GM21717 (cell line): Measurements from ENCODE around the gene ZNF827.

ENCODE experiments used
- ATAC-seq: cut with Tn5 transposase; IDR thresholded peaks from one replicate; pipeline ENCODE4 v1.9.1; 2021; ENCODE audit warnings: mild to moderate bottlenecking, moderate library complexity; ENCODE audit not compliant: unreplicated experiment

Gene ZNF827

DNA sequence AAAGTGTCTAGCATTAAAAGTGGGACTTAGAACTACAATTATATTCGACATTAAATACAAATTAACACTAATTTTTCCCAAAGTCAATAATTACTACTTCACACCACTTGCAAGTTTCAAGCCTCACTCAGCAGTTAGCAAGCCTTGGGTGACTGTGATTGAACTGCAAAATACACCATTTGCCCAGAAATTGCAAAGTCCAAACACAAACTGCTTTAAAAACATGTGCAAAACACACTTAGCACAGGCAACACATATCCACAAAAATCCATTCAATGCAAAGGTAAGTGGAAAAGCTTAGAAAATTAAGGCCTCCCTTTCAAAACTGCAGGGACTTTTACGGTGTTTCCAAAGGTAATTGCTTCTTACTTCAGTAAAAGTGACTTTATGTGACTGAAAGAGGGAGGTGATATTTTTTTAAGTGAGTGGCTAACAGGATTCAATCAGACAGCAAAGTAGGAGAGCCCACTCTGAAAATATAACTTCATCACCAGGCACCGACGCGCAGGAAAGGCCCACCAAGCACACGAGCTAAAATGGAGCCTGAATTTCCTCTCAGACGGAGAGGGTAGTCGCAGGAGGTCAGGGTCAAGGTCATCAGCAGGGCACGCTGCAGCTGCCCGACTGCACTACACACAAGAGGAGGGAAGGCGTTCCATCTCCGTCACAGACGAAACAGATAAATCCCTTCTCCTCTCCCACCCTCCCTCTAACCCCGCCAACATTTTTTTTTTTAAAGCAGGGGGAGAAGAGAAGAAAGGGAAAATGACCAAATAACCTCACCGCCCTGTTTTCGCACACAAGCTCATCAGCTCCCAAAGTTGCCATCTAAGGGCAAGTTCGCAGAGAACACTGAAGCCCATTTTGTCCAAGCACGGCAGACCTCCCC, 3.1 kb downstream of the ZNF827 start:
- peak; percentile 25 for ATAC-seq

DNA sequence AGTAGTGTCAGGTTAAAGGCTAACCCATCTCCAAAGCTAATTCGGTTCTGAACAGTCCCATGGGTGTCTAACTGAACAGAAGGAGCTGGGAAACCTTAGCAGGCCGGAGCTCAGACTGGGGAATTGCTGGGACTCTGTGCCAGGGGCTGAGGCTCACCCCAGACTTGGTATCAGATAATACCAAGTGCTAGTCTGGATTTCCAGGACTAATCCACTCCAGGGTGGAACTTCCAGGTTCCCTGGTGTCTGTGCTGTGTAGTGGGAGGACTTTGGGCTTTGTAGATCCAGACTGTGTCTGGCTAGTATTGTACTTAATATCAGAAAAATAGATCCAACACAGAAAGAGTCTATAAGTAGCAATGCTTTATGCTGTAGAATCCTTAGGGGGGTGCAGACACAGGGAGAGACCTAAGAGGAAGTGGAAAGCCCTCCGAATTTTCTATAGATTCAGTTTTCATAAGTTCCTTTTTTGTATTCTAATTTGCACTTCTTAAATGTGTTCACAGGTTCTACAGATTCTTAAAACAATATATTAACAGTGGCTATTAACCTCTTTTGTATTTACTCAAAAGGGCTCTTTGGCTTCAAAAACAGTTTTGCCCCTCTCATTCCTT, 4.1 kb downstream of the ZNF827 start:
- no peak for ATAC-seq

DNA sequence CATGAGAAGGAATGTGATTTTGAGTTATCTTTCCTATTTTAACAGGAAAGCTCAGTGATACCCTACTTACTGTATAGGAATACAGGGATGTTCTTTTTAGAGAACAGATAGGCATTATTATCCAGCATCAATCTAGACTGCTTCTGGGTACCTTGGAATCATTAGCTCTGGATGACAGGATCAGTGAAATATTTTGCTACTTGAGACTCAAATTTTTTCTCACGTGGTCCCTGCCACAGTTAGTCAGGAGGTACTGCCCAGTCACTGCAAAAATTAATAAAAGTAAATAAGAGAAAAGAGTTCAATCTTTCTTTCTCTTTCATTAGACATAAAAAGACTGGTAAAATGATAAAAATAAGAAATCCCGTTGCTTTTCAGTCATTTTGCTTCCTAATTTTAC, 5.5 kb downstream of the ZNF827 start:
- ATAC-seq = no peak

DNA sequence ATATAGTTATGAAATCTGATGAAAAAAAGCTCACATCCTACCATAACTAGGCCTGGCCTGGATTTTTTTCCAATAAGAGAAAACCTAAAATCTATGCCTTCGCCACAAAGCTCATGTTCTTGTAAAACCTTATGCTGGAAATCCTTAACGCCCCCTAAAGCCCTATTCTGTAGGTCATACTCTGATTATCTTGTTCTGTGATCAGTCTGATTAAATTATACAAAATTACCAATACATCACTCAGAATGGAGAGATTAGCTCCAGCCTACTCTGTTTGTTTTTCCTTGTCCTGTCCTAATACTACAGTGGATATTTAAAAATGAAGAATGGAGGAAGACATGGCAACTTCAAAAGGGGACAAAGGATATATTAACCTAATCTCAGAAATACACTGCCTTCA, 7.2 kb downstream of the ZNF827 start:
- ATAC-seq = no peak

DNA sequence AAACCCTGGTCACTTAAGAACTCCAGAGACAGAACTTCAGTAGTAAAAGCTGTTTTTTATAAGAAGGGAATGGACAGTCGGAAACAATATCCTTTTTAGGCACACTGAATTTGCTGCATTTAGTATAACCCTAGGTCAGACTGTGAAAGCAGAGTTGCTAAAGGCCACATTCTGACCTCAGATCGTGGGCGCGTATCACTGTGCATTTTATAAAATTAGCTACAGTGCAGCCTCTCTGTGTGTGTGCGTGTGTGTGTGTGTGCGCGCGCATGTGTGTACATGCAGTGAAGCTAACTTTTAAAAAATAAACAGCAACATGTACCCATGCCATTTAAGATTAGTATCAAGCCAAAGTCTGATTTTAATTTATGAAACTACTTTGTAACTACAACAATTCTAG, 8.0 kb downstream of the ZNF827 start:
- no peak for ATAC-seq

DNA sequence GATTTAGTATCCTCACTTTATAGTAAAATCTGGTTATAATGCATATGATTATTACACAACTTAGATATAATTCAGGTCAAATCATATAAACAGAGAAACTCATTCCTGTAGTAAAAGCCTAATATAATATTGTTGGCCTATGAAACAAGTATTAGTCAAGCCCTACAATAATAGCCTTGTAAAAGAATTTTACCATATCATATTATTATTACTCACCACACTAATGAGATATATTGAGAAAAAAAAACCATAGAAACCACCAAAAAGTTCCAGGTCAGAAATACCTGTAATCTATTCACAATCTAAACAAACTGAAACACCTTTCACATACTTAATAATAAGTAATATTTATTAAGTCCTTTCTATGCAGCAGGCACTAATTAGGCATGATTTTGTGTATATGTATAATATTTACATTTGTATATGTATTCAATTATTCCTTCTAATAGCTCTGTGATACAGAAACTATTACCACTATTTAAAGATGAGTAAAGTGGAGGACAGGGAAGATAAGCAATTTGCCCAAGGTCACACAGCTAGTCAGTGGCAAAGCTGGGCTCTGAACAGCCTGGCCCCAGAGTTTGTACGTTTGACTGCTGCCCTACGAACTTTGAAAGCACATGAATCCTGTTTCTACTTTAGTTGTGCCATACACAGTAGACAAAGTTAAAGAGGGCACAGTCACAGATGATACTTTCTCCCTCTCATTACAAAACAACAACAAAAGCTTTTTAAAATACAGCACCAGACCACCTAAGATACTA, 9.0 kb downstream of the ZNF827 start:
- no peak for ATAC-seq

DNA sequence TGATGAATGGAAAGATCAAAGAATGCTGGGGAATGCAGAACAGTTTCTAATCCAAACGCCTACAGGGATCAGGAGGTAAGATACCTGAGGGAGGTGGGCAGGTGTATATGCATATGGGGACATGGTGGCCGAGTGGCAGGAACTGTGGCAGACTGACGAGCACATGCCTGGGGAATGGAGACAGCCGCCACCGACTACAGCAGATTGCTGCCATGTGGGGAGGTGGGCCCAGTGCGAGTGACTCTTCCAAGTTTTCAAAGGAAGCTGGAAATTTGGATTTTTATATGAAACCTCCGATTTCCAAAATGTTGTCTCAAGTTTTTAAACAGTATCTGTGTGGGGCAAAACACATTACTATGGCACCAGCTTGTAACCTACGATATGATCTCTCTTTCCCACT, 9.9 kb downstream of the ZNF827 start:
- no peak for ATAC-seq

DNA sequence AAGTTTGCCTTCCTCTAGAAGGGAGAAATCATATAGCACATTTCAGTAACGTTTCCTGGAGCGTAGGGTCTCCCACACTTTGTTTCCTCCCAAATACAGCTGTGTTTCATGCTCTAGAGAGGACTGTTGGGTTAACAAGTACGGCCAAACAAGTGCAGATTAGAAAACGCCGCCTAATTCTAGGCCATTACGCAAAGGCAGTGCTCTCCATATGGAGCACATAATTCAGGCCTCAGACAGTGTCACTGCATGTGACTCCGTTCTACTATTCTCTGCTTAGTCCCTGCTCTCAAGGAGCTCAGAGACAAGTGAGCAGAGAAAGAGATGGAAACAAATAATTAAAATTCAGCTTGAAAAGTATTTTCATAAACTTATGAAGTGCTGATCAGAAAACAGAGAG, 11.6 kb downstream of the ZNF827 start:
- no peak for ATAC-seq

DNA sequence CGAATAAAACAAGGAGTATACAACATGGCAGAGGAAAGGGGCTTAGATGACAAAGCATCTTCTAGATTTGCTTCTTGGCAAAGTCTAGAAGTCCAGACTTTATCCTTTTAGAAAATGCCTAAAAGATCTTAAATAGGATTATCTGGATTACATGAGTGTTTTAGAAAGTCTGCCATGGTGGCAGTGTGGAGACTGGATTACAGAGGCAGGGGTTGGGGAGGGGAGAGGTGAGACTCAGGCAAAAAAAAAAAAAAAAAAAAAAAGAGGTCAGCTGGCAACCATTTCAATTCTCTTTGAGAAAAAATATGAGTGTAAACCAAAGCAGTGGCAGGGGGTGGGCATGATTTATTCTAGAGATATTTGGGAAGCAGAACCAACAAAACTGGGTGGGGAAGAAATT, 17.4 kb downstream of the ZNF827 start:
- no peak for ATAC-seq

DNA sequence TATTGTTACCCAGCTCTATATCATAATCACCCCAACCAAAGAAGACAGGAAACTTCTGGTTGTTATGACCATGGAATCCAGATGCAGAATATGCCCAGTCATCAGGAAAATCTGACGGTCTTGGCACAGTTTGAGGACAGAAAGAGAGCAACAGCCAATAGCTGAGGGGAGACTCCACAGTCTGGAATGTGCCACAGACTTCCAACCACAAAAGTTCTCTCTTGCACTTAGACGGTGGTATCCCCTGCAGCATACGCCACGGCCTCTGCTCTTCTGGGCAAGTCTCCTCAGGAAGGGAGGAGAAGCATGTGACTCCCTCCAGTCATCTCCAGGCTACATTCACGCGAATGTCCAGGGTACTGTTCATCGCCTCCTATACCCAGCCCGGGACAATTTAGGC, 18.4 kb downstream of the ZNF827 start:
- no peak for ATAC-seq

DNA sequence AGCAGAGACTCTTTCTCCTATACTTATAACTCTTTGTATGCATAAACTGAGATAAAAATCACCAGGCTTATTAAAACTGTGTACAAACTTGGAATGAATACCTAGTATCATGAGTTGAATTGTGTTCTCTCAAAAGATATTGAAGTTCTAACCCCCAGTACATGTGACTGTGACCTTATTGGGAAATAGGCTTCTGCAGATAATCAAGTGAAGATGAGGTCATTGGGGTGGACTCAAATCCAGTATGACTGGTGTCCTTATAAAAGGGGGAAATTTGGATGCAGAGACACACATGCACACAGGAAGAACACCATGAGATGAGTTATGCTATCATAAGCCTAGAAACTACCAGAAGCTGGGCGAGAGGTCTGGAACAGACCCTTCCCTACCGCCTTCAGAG, 26.2 kb downstream of the ZNF827 start:
- ATAC-seq = no peak

DNA sequence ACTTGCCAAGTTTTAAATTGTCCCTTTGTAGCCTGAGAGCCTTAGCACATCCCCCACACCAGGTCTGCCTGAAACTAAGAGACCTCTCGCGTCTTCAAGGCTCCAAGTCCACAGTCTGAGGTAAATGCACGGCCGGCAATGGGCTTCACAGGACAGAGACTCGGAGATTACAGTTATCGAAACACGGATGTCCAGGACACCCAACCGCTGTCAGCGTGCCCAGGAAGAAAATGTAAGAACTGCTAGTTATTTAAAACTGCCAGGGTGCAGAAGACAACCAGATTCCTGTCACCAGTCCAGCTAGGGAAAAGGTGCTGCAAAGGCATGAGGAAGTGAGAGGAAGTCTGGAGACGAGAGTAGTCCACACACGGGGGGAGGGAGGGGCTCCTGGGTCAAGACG, 28.9 kb downstream of the ZNF827 start:
- no peak for ATAC-seq

DNA sequence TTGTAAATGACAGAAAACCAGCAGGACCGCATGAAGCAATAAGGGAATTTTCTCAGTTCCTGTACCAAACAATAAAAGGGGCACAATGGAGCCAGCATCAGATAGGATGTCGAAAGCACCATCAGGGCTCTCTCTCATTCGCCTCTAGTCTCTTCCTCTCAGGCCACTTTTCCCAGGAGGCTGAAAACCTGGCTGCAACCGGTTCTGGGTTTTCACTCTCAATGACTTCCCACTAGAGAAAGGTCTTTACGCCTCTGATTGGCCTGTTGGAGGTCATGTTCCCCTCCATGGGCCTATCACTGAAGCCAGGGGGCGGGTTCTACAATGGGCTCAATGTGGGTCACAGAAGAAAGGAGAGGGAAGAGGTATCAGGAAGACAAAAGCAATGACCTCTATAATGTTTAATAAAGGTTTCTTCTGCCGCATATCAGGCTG, 29.3 kb downstream of the ZNF827 start:
- ATAC-seq = no peak

DNA sequence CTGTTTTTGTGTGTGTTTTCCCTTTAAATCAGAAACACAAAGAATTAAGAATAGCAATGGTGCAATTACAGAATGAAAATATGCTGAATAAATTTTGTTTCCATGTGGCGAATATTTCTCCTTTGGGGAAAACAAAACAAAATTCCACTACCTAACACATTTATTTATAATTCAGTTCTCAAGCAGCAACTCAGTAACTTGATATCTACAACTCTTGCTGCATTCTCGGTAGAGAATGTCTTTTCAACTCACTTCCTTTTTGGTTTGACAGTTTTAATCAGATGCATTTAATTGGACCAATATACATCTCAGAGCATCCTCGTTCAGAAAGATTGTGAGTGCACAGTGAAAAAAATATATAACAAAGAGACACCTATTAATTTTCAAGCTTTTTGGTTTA, 30.8 kb downstream of the ZNF827 start:
- ATAC-seq = no peak

DNA sequence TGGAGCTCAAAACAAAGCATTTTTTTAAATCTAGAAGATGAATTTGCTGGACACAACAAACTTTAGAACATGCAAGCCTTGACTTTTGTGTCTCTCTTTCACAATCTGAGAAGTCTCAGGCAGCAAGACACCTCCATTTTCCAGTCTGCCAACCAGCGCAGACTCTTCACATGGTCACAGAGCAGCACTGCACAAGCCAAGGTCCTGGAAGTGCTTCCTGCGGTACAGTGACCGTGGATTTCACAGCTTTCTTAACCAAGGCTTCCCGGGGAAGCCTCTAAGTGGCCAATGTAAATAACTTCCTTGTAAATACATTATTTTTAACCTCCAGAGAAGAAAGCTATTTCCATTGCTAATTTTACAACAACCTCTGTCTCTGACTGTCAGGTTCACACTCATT, 31.2 kb downstream of the ZNF827 start:
- no peak for ATAC-seq

DNA sequence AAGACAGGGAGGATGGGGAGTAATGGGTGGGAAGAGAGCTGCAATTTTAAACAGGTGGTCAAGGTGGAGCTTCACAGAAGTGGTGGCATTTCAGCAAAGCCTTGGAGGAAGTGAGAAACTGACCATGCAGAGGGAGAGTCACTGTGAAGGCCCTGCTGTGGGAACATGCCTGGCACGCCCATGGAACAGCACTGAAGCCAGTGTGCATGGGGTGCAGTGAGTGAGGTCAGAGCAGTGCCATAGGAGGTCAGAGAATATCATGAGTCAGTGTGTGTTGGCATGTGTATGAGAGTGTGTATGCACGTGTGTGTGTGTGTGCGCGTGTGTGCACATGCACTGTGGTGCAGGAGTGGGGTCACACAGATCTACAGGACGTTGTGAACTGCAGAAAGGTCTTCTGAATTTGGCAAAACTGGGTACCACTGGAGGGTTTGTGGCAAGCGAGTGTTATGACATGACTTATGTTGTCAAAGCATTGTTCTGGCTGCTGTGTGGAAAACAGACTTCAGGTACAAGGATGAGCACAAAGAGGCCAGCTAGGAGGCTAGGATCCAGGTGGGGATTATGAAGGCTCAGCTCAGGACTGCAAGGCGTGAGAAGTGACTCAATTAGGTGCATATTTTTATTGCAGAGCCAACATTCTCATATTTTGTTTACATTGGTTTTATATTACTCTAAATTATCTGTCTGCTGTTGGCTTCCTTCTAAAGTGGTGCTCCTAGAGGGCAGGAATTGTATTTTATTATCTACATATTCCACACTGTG, 34.0 kb downstream of the ZNF827 start:
- ATAC-seq = no peak

DNA sequence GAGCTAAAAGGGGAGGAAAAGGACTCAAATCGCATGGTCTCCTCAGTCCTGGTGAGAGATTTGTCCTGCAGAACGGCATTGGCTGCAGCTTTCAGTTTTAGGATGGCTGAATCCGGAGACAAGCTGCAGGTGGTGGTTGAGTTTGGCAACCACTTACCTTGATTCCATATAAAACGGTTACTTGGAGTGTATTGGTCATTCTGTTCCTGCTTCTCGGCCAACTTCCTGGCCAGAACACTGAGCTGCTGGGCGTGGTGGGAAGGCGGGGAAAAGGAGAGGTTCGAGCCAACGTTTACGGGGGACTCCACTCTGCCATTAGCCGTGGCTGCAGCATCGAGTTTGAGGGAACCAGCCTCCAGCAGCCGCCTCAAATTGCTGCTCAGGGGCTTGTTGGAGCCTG, 36.1 kb downstream of the ZNF827 start:
- no peak for ATAC-seq

DNA sequence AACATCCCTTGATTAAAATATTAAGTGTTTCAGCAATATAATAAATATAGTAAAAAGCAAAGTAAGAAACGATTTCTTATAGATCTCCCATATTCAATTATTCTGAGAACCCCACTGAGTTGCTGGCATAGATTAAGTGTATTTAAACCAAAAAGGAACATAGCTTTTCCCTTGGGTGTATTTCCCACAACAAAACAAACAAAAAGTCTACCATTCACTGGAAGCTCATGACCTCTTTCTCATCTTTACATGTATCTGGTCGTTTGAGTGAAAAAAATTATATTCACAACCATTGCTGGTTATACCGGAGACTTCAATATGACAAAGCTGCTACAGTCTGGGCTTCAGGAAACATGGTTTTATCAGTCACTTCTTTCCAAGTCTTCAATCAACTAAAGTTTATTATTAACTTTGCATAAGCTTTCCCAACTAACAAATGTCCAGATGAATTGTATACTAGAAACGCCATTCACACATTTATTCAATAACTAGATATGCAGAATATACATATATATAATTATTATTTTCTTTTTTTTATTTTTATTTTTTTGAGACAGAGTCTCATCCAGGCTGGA, 38.6 kb downstream of the ZNF827 start:
- no peak for ATAC-seq

DNA sequence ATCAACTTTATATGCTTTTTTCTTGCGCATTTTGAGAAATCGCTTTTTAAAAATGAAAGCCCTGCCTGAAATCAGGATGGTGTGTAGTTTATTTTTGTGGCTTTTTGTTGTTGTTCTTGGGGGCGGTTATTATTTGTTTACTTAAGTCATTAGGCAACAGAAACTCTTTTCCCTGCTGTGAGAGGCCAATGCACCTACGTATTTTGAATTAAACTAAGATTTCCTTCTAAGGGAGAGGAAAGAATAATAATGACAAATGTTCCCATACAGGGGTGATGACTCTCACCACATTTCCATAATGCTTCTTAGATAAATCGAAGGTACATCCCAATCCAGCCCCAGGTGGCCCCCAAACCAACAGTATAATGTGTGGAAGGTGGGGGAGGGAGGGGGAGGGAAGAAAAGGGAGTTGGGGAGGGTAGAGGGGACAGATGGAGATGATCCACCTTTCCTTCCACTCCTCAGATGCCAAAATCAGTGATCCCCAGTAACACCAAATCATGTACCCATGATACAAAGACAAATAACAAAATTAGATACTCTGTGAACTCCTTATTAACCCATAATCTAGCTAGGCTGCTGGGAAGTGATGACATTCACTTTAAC, 39.6 kb downstream of the ZNF827 start:
- ATAC-seq = no peak

DNA sequence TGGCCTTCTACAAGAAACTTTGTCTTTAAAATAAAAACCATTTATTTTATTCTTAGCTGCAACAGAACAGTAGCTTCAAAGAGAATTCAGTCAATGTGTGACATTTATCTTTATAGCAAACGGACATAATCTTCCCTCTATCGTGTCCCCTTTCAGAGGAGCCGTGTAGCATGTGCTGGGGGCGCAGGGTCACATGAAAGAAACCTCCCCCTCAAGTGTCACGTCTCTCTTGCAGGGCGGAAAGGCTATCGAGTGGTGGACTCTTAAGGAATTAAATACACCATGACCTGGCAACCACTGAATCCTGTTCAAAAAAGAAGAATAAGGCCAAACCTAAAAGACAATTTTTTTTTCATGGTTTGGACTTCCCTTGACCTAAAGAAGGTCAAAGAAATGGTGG, 40.2 kb downstream of the ZNF827 start:
- no peak for ATAC-seq
